Fibroblast of the aortic adventitia (primary cell): Measurements from ENCODE around the gene CFAP45. TPM values are rescaled to one million over a fixed set of nuclear protein-coding genes. Genes with fewer than 3 reads are reported as not detected.

Experiments used
- DNase-seq: peaks from one replicate; pipeline ENCODE4 v3.0.0-alpha.2; 2010; ENCODE audit warnings: low read depth
- H3K4me3 ChIP-seq: 2 replicates; pipeline ENCODE4 v1.5.1; 2011; ENCODE audit warnings: low read depth, mild to moderate bottlenecking, control low read depth, low read length, moderate library complexity
- CTCF ChIP-seq: IDR thresholded peaks from 2 replicates; pipeline ENCODE4 v1.5.1; 2011; ENCODE audit warnings: mild to moderate bottlenecking, low read length, control low read depth, inconsistent platforms; ENCODE audit not compliant: insufficient read depth
- total RNA-seq: library from RNA; depleted of rRNA; stranded (reverse); fragments of >200 nt; gene quantifications from 2 replicates; pipeline ENCODE4 v1.2.3, GENCODE V29; 2012; ENCODE audit warnings: low replicate concordance

Gene CFAP45
- total RNA-seq, 1 donor, result 0.27 TPM

GRCh38 chr1:159931101-159931794 is 31.3 kb upstream of the CFAP45 start:
- H3K4me3 ChIP-seq, result no peak overlapping the region
- TF ChIP-seq CTCF, result no peak
- no peak for DNase-seq

- no peak for DNase-seq
- no peak for TF ChIP-seq CTCF
- H3K4me3 ChIP-seq, result no peak overlapping the region
Measured at GRCh38 chr1:159930634-159931033, 30.7 kb upstream of the CFAP45 start.

- TF ChIP-seq CTCF, result no peak
- H3K4me3 ChIP-seq, result no peak overlapping the region
- no peak for DNase-seq
Measured at GRCh38 chr1:159930216-159930615, 30.3 kb upstream of the CFAP45 start.

GRCh38 chr1:159929155-159930051 is 29.4 kb upstream of the CFAP45 start:
- TF ChIP-seq CTCF, result no peak
- H3K4me3 ChIP-seq, result no peak overlapping the region
- no peak for DNase-seq

- DNase-seq, result no peak
- no peak overlapping the region for H3K4me3 ChIP-seq
- no peak for TF ChIP-seq CTCF
Measured at GRCh38 chr1:159928491-159929050, 28.6 kb upstream of the CFAP45 start.

- no peak for TF ChIP-seq CTCF
- no peak for DNase-seq
Measured at GRCh38 chr1:159927849-159928431, 28.0 kb upstream of the CFAP45 start.

More at GRCh38 chr1:159927849-159928431, 28.0 kb upstream of the CFAP45 start:
- no peak overlapping the region for H3K4me3 ChIP-seq
